H1 (cell line): ENCODE results near the gene CLEC16A. TPM values are rescaled to one million over a fixed set of nuclear protein-coding genes. Genes with fewer than 3 reads are reported as not detected.

Experiments
- CTCF ChIA-PET: fragments of 300-600 bp; sonication (Branson Sonifier 250); formaldehyde crosslinking; loops from one replicate; lab custom pipeline; 2021; ENCODE audit not compliant: partially characterized antibody; lab: Charles Lee
- POLR2A ChIA-PET: fragments of 300-600 bp; sonication (Branson Sonifier 250); formaldehyde crosslinking; loops from one replicate; lab custom pipeline; 2021; ENCODE audit warnings: inconsistent platforms; ENCODE audit not compliant: partially characterized antibody; lab: Charles Lee
- DNase-seq, 2 experiments: peaks; one replicate each; pipeline versions ENCODE4 v3.0.0 to v3.0.0-alpha.2; 2010 to 2022; ENCODE audit warnings: low spot score in 2 of 2, low read depth in 1 of 2, mixed read lengths in 1 of 2
- FAIRE-seq: peaks from 2 replicates; lab custom pipeline; 2011; peaks lifted over from hg19 to GRCh38; lab: Jason Lieb, UNC
- H2AFZ ChIP-seq: 2 replicates; pipeline ENCODE4 v1.8.1; 2012; ENCODE audit warnings: low read length, inconsistent platforms
- H2AK5ac ChIP-seq: 2 replicates; pipeline ENCODE4 v1.6.1; 2013; ENCODE audit warnings: low read depth, low read length
- H2BK120ac ChIP-seq: replicated peaks from 2 replicates; pipeline ENCODE3; 2013; ENCODE audit warnings: low read depth, low read length, inconsistent platforms
- H2BK12ac ChIP-seq: 2 replicates; pipeline ENCODE4 v1.6.1; 2013; ENCODE audit warnings: low read depth, low read length
- H2BK15ac ChIP-seq: 2 replicates; pipeline ENCODE4 v1.6.1; 2013; ENCODE audit warnings: low read length
- H2BK20ac ChIP-seq: 2 replicates; pipeline ENCODE4 v1.6.1; 2013; ENCODE audit warnings: low read length
- H2BK5ac ChIP-seq: 2 replicates; pipeline ENCODE4 v1.6.1; 2013; ENCODE audit warnings: low read depth, low read length
- H3K14ac ChIP-seq: 2 replicates; pipeline ENCODE4 v1.6.1; 2013; ENCODE audit warnings: inconsistent platforms; ENCODE audit not compliant: insufficient read length
- H3K18ac ChIP-seq: 2 replicates; pipeline ENCODE4 v1.6.1; 2013; ENCODE audit warnings: low read length; ENCODE audit errors: extremely low read depth
- H3K23ac ChIP-seq: 2 replicates; pipeline ENCODE4 v1.6.1; 2013; ENCODE audit warnings: inconsistent platforms; ENCODE audit not compliant: insufficient read length
- H3K23me2 ChIP-seq: 2 replicates; pipeline ENCODE4 v1.6.1; 2013; ENCODE audit warnings: low read depth, low read length
- H3K27ac ChIP-seq: 2 replicates; pipeline ENCODE4 v1.6.1; 2011; ENCODE audit warnings: low read depth, low read length, inconsistent platforms
- H3K27me3 ChIP-seq, 4 experiments: replicated peaks in 1 of 4; 1 replicate in 1 of 4; 2 replicates in 3 of 4; pipeline versions ENCODE4 v1.6.1 to v1.8.1; 2011 to 2013; ENCODE audit warnings: low read length in 3 of 4, mild to moderate bottlenecking in 3 of 4, inconsistent platforms in 2 of 4, mixed read lengths in 2 of 4, moderate library complexity in 1 of 4; ENCODE audit not compliant: control insufficient read depth in 3 of 4, insufficient read depth in 3 of 4; ENCODE audit errors: extremely low read depth in 1 of 4
- H3K36me3 ChIP-seq, 4 experiments: 2 replicates each; pipeline versions ENCODE4 v1.6.1 to v1.8.1; 2011 to 2013; ENCODE audit warnings: mild to moderate bottlenecking in 4 of 4, low read length in 3 of 4, moderate library complexity in 2 of 4, control low read depth in 1 of 4, inconsistent platforms in 1 of 4; ENCODE audit not compliant: insufficient read depth in 4 of 4, control insufficient read depth in 2 of 4
- H3K4ac ChIP-seq: replicated peaks from 2 replicates; pipeline ENCODE3; 2013; ENCODE audit warnings: low read length, low read depth, mixed read lengths, inconsistent platforms; ENCODE audit not compliant: insufficient read length
- H3K4me1 ChIP-seq, 4 experiments: replicated peaks in 1 of 4; 1 replicate in 1 of 4; 2 replicates in 3 of 4; pipeline versions ENCODE4 v1.6.1 to v1.8.1; 2011 to 2013; ENCODE audit warnings: low read length in 3 of 4, inconsistent platforms in 2 of 4, mixed read lengths in 1 of 4; ENCODE audit not compliant: insufficient read depth in 4 of 4, control insufficient read depth in 3 of 4
- H3K4me2 ChIP-seq, 2 experiments: 2 replicates each; pipeline versions ENCODE4 v1.6.1 to v1.8.1; 2011 to 2013; ENCODE audit warnings: low read depth in 2 of 2, low read length in 2 of 2, control low read depth in 1 of 2, inconsistent platforms in 1 of 2, mild to moderate bottlenecking in 1 of 2; ENCODE audit not compliant: insufficient read depth in 1 of 2
- H3K4me3 ChIP-seq, 4 experiments: fragments of 200-600, 300-600 bp in 1 of 4; sonication (generic), shearing (Covaris generic), sonication (Bioruptor Twin) in 1 of 4; 2 replicates each; pipeline versions ENCODE4 v1.5.1 to v1.8.1; 2011 to 2016; ENCODE audit warnings: low read length in 4 of 4, low read depth in 3 of 4, control low read depth in 2 of 4, inconsistent platforms in 2 of 4, mild to moderate bottlenecking in 2 of 4, mixed read lengths in 1 of 4, moderate library complexity in 1 of 4; ENCODE audit not compliant: insufficient read depth in 2 of 4; ENCODE audit errors: extremely low read depth in 1 of 4
- H3K56ac ChIP-seq: replicated peaks from 2 replicates; pipeline ENCODE3; 2013; ENCODE audit warnings: low read depth, mild to moderate bottlenecking, mixed read lengths, low read length, inconsistent platforms; ENCODE audit not compliant: insufficient read length
- H3K79me1 ChIP-seq: 2 replicates; pipeline ENCODE4 v1.6.1; 2013; ENCODE audit warnings: low read depth, low read length, control low read depth
- H3K79me2 ChIP-seq, 2 experiments: 2 replicates each; pipeline versions ENCODE4 v1.6.1 to v1.8.1; 2012 to 2013; ENCODE audit warnings: low read length in 2 of 2, mild to moderate bottlenecking in 2 of 2, inconsistent platforms in 1 of 2; ENCODE audit not compliant: insufficient read depth in 2 of 2, control insufficient read depth in 1 of 2
- H3K9ac ChIP-seq, 4 experiments: replicated peaks in 1 of 4; 1 replicate in 1 of 4; 2 replicates in 3 of 4; pipeline versions ENCODE4 v1.6.1 to v1.8.1; 2011 to 2013; ENCODE audit warnings: low read depth in 3 of 4, low read length in 3 of 4, control low read depth in 2 of 4, mild to moderate bottlenecking in 2 of 4, moderate library complexity in 2 of 4, inconsistent platforms in 1 of 4; ENCODE audit errors: extremely low read depth in 1 of 4
- H3K9me3 ChIP-seq, 2 experiments: 2 replicates each; pipeline versions ENCODE4 v1.6.1 to v1.8.1; 2012 to 2013; ENCODE audit warnings: mild to moderate bottlenecking in 2 of 2, moderate library complexity in 2 of 2, control low read depth in 1 of 2, inconsistent platforms in 1 of 2, low read depth in 1 of 2, low read length in 1 of 2, mixed read lengths in 1 of 2; ENCODE audit not compliant: insufficient read depth in 2 of 2
- H4K20me1 ChIP-seq, 2 experiments: replicated peaks in 1 of 2; 2 replicates each; pipeline versions ENCODE3 to v1.8.1; 2011 to 2013; ENCODE audit warnings: inconsistent platforms in 2 of 2, low read length in 2 of 2, mild to moderate bottlenecking in 1 of 2; ENCODE audit not compliant: insufficient read depth in 2 of 2, control insufficient read depth in 1 of 2
- H4K5ac ChIP-seq: 2 replicates; pipeline ENCODE4 v1.6.1; 2013; ENCODE audit warnings: low read length, low read depth, mixed read lengths, inconsistent platforms; ENCODE audit not compliant: insufficient read length
- H4K8ac ChIP-seq: 2 replicates; pipeline ENCODE4 v1.8.0; 2013; ENCODE audit warnings: mild to moderate bottlenecking, moderate library complexity, low read length, inconsistent platforms; ENCODE audit not compliant: insufficient read depth; ENCODE audit errors: extremely low read depth
- H4K91ac ChIP-seq: replicated peaks from 2 replicates; pipeline ENCODE3; 2013; ENCODE audit warnings: low read length, mixed read lengths, inconsistent platforms; ENCODE audit not compliant: insufficient read length
- CTBP2 ChIP-seq: IDR thresholded peaks from 2 replicates; pipeline ENCODE4 v1.7.0; 2011; ENCODE audit warnings: borderline replicate concordance, mild to moderate bottlenecking, moderate library complexity, mixed read lengths, low read length; ENCODE audit not compliant: insufficient read depth, insufficient read length
- EZH2 ChIP-seq: fragments of 200-600 bp; sonication (generic); IDR thresholded peaks from 2 replicates; pipeline ENCODE4 v1.7.1; 2012; ENCODE audit warnings: low read depth, mild to moderate bottlenecking, moderate library complexity, low read length, inconsistent platforms; ENCODE audit not compliant: severe bottlenecking
- HDAC2 ChIP-seq, 2 experiments: fragments of 300-600 bp in 1 of 2; sonication (generic) in 1 of 2; IDR thresholded peaks; 2 replicates each; pipeline ENCODE4 v1.6.1; 2011 to 2012; ENCODE audit warnings: low read depth in 2 of 2, low read length in 2 of 2, mild to moderate bottlenecking in 2 of 2, moderate library complexity in 2 of 2, borderline replicate concordance in 1 of 2, inconsistent platforms in 1 of 2
- SIRT6 ChIP-seq: IDR thresholded peaks from one replicate; pipeline ENCODE4 v1.7.1; 2012; ENCODE audit warnings: low read length, inconsistent platforms
- WGBS, 2 experiments: shearing (Covaris generic) in 1 of 2; methylation state at CpG; one replicate each; pipeline versions ENCODE4 v1.1.6 to v1.1.7; 2013 to 2015; ENCODE audit warnings: low lambda C conversion rate in 2 of 2, mixed read lengths in 2 of 2, inconsistent platforms in 1 of 2, low coverage in 1 of 2, missing lambda C conversion rate in 1 of 2; ENCODE audit not compliant: insufficient replicate concordance in 2 of 2, insufficient coverage in 1 of 2, insufficient read length in 1 of 2; ENCODE audit errors: extremely low coverage in 1 of 2, missing lambda C conversion rate in 1 of 2; 5-methylcytosine and 5-hydroxymethylcytosine counted together
- polyA plus RNA-seq, 7 experiments: library from polyadenylated mRNA; depleted of rRNA in 3 of 7; stranded (reverse) in 5 of 7; unstranded in 2 of 7; fragments of >200 nt in 5 of 7; fragments of 200-250 nt in 2 of 7; gene quantifications; 1 replicate in 5 of 7; 2 replicates in 1 of 7; 4 replicates in 1 of 7; pipeline versions ENCODE4 v1.2.1 to v1.2.3, GENCODE V29; 2011 to 2013; ENCODE audit warnings: missing spikeins in 2 of 7, mixed read lengths in 2 of 7
- total RNA-seq: library from RNA; stranded (reverse); fragmentation: NEBNext Ultra II Directional; extraction: Animal tissue kit (Norgen Biotek cat#: 25700); gene quantifications from 2 replicates; pipeline ENCODE4 v1.2.1, GENCODE V29; 2021

CLEC16A gene
- total and polyA plus RNA-seq, 2 of the 8 experiments (the other 6 are each of a cell fraction or from before 2014, with no cell fraction given): 7.6 to 19.3 TPM

DNA sequence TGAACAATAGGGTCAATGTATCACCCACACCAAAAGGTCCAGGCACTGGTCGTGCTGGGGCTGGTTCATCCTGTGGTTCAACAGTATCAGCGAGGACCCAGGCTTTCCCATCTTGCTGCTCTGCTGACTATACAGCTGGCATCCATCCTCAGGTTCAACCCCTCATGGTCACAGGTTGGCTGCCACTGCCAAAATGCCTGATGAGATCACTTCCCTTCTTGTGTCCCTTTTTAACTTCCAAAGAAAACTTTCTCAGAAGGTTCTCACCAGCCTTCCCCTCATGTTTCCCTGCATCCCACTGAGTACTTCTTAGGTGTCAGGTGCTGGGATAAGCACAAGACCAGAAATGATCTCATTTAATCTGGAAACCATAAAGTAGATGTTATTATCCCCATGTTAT lies 25.7 kb downstream of the CLEC16A start:
- Histone ChIP-seq H3K23ac (no peak overlapping the region), H3K27me3 (no peaks in the 10 kb centered on the region), H4K20me1 (peaks cover 0 to 3% of the 10 kb centered on the region in 2 experiments), H3K79me1 (no peaks in the 10 kb centered on the region), H3K36me3 (peaks cover 0 to 3% (median 0%) of the 10 kb centered on the region in 4 experiments; a peak in 1 of 8 replicates), H3K56ac (no peak overlapping the region), H3K18ac (no peak overlapping the region), H3K23me2 (no peaks in the 10 kb centered on the region), H3K9me3 (no peaks in the 10 kb centered on the region), H4K91ac (no peak overlapping the region), H2BK20ac (no peak overlapping the region), H2BK12ac (no peak overlapping the region), H2BK15ac (no peak overlapping the region), H4K5ac (no peak overlapping the region), H3K4me2 (no peak overlapping the region), H3K4me1 (peaks cover 0 to 2% (median 0%) of the 10 kb centered on the region in 4 experiments; a peak in 2 of 7 replicates), H3K27ac (no peak overlapping the region), H2AK5ac (no peak overlapping the region), H3K9ac (no peak overlapping the region), H3K4ac (no peak overlapping the region), H3K14ac (no peak overlapping the region), H3K79me2 (no peaks in the 10 kb centered on the region), H2BK120ac (no peak overlapping the region), H2BK5ac (no peak overlapping the region), H2AFZ (no peak overlapping the region), H3K4me3 (no peak overlapping the region), H4K8ac (no peak overlapping the region)
- FAIRE-seq: no peak
- WGBS, 2 experiments: 87% methylated on average over 2 of the region's 2 CpGs; no CpG with 5 or more reads in 1 of the 2 experiments
- ChIA-PET POLR2A (no interaction called here), CTCF (interaction anchor here (1.4 to 8.2 kb wide), 6 partner anchors 8 to 417 kb away, joined by 3 to 67 read pairs (median 5); no protein-coding TSS in a partner anchor)
- no peak for DNase-seq
- no peak for TF ChIP-seq HDAC2 (IDR thresholded peaks at IDR 0.05; ENCODE audit: borderline replicate concordance in 1 of 2, low read depth in 2 of 2, low read length in 2 of 2)
- TF ChIP-seq EZH2: no peak
- no peak for TF ChIP-seq CTBP2
- TF ChIP-seq SIRT6: no peak
